HG03521 (cell line): ENCODE data around the gene ANKS1B.
"Not testable (repeated sequence)": the region's sequence is repeated elsewhere in the genome, so short reads cannot be mapped to it uniquely, and the experiment has no call there.

Source experiments
- ATAC-seq: cut with Tn5 transposase; IDR thresholded peaks from one replicate; pipeline ENCODE4 v1.9.1; 2021; ENCODE audit warnings: mild to moderate bottlenecking, moderate library complexity; ENCODE audit not compliant: unreplicated experiment

ANKS1B gene

DNA sequence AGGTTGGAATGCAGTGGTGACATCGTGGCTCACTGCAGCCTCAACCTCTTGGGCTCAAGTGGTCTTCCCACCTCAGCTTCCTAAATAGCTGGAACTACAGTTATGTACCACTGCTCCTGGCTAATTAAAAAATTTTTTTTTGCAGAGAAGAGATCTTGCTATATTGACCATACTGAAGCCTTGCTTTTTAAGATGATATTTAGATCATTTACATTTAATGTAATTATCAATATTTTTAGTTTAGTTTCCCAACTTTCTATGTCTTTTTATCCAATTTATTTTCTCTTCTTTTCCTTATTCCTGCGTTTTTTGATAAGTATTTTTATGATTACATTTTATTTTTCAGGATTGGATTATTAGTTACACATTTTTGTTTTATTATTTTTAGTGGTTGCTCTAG lies 999.6 kb downstream of the ANKS1B start:
- ATAC-seq, result no peak

DNA sequence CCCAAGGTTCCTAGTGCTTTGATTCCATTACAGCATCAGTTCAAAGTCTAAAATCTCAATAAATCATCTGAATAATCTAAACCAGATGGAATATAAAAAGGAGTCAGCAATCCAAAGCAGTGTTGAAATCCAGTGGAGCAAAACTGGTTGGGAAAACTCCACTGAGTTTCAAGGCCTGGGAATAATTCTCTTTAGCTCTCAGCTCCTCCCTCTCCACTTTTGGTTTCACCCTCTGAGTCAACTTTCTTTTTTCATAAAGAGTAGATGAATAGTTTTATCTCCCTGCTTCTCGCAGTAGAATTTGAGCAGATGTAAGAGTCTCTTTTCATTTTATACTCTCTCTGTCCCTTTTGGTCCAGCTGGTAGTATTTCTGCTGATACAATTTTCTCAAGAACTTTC lies 1001.1 kb downstream of the ANKS1B start:
- ATAC-seq, result no peak

DNA sequence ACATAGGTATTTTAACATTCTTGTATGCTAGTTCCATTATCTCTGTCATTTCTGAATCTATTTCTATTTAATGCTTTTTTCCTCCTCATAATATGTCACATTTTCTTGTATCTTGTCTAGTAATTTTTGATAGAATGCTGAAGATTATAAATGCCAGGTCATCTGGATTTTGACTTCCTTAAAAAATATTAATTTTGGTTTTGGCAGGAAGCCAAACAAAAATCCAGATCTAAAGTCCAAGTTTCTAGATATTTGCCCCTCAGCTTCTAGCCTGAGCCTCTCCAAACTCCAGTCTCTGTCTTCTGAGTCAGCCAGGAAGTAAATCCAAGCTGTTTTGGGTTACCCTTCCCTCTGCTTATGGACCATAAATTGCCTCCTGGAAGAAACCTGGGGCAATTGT lies 1004.2 kb downstream of the ANKS1B start:
- ATAC-seq, result no peak

DNA sequence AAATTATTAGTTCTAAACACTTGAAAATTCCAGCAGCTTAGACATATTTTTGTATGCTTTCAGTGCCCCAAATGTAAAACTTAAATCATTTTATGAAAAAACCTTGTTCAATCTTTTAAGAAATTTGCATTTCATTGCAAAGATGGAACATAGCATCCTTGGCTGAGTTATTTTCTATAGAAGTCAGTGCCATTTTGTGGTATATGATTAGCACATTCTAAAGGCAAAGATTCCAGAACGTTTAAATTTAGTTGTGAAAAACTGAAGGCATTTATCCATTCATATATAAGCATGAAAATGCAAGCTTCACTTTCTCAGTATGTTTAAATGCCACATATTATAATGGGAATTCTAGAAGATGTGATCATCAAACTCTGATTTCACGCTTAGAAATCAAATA lies 1007.5 kb downstream of the ANKS1B start:
- ATAC-seq, result no peak

DNA sequence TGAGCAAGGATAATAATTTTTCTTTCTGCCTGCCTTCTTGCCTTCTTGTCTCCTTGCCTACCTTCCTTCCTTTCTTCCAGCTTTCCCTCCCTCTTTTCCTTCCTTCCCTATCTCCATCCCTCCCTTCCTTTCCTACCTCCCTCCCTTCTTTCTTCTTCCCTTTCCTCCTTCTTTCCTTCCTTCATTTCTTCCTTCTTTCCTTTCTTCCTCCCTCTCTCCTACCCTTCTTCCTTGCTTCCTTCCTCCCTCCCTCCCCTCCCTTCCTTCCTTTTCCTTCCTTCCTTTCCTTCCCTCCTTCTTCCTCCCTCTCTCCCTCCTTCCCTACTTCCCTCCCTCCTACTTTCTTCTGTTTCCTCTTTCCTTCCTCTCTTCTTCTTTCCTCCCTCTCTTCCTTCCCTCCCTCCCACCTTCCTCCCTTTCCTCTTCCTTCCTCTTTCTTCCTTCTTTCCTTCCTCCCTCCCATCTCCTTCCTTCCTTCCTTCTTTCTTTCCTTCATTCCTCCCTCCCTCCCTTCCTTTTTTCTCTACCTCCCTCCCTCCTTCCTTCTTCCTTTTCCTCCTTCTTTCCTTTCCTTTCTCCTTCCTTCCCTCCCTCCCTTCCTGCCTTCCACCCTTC lies 1009.9 kb downstream of the ANKS1B start:
- ATAC-seq, result no peak

DNA sequence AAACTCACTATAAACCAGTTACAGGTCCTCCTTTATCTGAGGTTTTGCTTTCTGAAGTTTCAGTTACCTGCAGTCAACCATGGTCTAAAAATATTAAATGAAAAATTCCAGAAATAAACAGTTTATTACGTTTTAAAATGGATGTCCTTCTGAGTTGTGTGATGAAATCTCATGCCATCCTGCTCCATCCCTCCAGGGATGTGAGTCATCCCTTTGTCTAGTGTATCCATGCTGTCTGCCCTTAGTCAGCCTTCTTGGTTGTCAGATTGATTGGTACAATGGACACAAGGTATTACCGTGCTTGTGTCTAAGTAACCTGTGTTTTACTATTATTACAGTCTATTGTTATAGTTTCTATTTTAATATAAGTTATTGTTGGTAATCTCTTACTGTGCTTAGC lies 1011.3 kb downstream of the ANKS1B start:
- ATAC-seq, result no peak

DNA sequence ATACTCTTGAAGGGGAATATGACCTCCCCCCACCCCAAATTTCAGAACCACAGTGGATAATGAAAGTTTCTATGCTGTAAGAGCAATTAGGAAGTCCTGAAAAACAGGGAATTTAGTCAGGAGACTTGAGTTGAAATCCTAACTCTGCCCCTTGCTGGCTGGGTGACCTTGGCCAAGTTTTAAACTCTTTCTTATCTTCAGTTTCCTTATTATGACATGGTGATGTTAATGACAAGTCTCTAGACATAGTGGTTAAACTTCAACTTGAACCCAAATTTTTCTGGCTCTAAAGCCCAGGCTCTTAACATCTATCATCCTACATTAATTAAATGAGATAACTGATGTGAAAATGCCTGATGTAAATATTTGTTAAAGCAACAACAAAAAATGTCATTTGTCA lies 1013.8 kb downstream of the ANKS1B start:
- no peak for ATAC-seq

DNA sequence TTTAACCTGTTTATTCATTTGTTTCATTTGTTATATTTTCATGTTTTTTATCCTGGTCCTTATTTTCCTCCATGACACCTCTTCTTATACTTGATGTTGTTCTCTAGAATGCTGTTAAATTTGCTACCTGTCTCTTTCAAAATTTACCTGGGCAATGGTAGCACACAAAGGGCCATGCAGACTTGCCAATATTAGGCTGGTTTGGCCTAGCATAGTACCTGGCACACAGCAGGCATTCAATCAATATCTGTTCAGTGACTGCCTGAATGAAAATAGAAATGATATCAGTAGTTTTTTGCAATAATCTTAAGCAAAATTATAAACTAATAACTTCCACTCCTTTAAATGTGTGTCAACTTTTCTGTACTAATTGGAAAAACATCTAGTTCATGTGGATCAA lies 1014.5 kb downstream of the ANKS1B start:
- no peak for ATAC-seq

DNA sequence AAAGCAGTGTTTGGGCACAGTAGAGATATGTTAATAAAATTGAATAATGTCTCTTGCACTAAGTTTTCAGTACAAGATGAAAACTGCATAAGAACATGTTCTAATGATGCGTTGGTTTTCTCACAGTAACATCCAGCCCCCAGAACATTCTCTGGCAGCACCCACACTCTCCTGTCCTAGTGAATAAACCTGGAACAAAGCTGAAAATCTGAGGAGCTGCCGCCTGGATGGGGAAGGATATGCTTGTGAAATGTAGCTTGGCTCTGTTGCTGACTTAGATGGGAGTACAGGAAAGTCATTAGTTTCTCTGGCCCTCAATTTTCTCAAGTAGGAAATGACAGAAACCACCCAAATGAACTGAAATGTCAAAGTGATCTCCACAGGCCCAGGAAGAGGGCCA lies 1015.8 kb downstream of the ANKS1B start:
- no peak for ATAC-seq

DNA sequence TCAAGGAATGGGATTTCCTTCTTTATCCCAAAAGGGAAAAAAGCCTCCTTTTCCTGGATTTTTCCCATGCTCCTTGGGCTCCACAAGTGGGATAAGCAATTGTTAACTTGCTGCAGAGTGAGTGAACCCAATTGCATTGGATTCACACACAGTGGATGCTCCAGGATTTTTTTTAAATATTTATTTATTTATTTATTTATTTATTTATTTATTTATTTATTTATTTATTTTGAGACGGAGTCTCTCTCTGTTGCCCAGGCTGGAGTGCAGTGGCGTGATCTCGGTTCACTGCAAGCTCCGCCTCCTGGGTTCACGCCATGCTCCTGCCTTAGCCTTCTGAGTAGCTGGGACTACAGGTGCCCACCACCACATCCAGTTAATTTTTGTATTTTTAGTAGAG lies 1027.6 kb downstream of the ANKS1B start:
- ATAC-seq, result not testable (repeated sequence)

DNA sequence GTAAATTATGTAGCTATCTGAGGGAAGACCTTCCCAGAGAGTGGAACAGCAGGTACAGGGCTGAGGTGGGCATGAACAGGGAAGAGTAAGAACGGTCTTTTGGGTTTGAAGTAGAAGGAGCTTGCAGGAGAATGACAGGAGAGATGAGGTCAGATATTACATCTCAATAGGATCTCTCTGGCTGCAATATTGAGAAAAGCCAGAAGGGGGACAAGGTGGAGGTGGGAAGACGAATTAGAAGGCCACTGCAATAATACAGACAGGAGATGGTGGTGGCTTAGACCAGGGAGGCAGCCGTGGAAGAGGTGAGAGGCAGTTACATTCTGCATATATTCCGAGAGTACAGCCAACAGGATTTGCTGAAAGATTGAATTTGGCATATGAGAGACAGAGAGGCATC lies 1029.5 kb downstream of the ANKS1B start:
- ATAC-seq, result peak; percentile 83

DNA sequence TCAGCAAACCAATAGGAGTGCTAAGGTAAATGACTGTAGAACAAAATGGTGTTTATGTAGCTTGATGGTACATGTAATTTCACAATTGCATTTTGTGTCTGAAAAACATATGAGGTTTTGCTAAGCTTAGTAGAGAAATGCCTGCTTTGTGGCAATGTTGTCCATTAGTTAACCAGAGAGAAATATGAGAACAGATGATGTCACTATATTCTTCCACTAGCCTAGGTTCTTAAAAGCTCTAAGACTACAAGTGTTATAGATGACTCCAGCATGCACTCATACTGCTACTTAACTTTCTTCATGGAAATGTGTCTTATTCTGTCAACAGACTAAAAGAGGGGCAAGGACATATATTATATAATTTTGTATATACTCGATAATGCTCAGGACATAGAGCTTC lies 1030.2 kb downstream of the ANKS1B start:
- ATAC-seq, result no peak

DNA sequence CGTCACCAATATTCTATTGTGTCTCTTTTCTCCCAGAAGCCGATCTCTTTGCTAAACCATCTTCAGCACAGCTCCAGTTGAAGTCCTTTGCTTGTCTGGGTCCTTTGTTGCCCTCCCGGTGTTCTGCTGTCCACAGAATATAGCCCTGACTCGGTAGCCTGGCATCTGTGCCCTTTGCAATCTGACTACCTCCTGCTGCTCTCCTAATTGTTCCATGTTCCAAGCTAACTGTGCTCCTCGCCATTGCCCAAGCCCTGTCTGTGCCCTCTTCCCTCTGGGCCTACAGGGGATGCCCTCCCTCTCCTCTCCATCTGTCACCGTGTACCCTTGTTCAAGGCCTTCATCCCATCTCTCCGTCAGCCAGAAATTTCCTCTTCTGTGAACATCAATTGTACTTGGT lies 1033.3 kb downstream of the ANKS1B start:
- no peak for ATAC-seq

DNA sequence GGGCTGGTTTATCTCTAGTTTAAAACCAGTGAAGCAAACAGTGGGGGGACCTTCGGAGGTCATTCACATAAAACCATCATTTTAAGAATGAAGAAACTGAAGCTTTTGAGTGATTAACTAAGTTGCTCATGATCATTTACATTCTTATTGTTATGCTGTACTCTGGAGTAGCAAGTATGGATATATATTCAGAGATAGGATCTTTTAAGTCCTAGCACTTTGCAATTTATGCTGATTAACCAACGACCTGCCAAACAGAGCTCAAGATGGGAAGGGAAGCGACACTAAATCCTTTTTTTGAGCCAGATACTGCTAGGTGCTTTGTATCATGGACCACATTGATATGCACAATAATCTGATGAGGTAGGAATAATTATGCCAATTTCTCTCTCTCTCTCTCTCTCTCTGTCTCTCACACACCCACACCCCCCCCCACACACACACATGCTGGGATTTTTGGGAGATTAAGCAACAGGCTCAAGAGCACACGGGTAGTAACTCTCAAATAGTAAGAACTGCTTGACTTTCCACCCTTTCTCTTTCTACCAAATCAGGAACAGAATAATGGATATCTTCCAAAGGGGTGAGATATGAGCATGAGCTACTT lies 1036.3 kb downstream of the ANKS1B start:
- ATAC-seq, result no peak

DNA sequence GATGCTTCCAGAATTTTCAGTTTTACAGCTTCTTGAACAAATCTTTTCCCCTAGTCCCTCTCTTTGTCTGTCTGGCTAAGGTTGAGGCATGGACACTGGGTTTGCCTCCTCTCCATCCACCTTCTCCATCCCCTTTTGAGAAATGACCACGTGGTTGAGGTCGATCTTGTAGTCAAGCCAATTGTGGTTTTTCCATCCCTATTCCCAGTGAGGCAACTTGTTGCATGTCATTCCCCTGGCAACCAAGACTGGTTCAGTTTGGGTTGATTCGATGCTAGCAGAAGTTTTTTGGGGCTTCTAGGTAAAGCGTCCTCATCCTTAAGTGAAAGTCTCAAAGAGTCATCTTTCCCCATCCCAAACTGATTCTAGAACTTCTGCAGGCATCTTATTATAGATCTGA lies 1038.9 kb downstream of the ANKS1B start:
- no peak for ATAC-seq

DNA sequence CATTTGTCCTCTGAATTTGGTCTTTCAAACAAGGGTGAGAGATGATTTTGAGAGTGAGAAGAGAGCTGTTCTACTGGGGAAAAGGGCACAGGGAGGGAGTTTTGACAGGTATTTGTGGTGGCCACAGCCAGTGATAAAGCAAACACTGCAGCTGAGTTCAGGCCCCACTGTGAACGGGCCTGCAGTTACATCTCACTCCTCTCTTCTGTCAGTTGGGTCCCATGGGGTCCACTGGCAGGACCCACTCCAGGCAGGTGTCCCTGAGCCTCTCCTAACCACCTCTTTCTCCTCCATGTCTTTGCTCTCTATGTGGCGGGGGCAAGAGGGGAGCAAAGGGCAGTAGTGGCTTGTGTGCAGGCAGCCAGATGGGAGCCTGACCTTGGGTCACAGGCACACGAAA lies 1044.8 kb downstream of the ANKS1B start:
- ATAC-seq, result no peak

DNA sequence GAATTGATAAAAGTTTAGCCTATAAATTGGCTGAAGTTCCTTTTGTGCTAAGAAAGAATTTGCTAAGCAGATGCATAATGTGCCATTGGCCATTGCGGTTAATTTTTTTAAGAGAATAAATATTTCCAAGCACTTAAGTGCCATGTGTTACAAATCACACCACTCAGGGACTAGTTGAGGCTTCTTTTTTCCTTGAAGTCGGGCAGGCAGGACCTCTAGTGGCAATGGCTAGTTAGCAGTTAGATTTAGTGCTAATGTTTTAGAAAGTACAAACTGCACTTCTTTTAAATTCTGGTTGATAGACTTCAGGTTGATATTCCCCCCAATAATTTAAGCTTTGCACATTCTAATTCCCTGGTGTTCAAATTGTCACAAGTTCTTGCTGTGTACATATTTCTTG lies 1045.4 kb downstream of the ANKS1B start:
- ATAC-seq, result no peak

DNA sequence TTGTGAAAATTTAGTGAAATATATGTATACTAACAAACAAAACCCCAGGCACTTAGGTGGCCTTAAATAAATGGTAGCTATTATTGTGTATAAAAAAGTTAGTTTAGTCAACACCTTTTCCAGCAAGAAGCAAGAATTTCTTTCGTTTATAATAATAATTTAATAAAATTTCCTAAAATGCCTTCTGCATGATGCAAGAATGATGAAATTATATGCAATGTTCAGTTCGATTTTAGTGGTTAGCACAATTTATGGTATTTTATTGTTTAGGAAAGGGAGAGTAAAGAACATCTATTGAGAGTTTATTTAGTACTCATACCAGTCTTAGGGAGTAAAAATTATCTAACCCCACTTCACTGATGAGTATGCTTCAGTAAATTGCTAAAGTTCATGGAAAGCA lies 1048.9 kb downstream of the ANKS1B start:
- no peak for ATAC-seq

DNA sequence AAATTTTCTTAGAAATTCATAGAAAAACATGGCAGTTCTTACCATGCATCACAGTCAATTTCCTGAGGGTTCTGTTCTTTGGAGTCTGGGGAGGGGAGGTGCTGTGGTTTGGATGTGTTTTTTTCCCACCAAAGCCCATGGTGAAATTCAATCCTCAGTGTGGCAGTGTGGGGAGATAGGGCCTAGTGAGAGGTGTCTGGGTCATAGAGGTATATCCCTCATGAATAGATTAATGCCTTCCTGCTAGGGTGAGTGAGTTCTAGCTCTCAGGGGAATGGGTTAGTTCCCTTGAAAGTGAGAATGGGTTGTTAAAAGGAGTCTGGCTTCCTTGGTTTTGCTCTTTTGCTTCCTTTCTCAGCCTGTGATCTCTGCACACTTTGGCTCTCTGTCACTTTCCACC lies 1061.9 kb downstream of the ANKS1B start:
- ATAC-seq, result no peak

DNA sequence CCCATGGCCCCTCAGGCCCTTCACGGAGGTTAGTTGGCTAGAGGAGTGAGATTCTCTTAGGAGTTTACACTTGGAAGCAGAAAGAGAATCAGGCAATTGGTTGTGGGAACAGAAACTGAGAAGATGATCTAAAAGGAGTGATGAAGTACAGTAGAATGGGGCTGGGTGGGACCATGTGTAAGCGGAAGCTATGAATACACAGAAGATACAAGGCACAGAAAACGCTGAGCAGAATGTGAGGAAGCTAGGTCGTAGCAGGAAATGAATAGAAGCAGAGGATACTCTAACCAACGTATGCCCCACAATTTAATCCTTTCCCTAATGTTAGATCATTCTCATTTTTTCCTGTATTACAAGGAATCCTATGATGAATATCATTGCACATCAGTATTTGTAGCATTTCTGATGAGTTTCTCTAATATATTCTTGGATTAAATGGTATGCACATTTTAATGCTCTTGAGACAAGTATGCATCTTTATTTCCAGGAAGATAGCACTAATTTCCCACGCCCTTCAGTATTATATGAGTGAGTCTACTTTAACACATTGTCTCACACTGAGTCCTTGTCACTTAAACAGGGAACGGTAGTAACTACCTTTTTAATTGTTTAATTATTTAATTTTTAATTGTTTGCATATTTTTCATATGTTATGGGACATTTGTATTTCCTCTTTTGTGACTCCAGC lies 1066.4 kb downstream of the ANKS1B start:
- no peak for ATAC-seq

DNA sequence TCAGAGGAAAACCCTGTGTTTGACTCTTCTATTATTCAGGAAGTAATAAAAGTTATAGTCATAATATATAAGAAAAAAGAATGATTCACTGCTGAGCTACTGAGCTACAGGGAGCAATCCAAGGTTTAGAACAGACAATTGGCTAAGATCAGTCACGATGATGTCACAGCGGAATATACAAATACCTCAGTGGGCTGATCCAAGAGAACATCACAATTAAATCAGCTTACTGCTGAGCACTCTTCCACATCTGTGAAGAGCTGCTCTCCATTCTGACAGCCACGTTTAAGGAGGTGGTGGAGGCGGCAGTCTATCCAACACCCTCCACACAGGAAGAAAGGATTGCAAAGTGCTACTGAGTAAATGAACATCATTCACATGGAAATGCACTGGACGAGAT lies 1068.6 kb downstream of the ANKS1B start:
- ATAC-seq, result no peak

DNA sequence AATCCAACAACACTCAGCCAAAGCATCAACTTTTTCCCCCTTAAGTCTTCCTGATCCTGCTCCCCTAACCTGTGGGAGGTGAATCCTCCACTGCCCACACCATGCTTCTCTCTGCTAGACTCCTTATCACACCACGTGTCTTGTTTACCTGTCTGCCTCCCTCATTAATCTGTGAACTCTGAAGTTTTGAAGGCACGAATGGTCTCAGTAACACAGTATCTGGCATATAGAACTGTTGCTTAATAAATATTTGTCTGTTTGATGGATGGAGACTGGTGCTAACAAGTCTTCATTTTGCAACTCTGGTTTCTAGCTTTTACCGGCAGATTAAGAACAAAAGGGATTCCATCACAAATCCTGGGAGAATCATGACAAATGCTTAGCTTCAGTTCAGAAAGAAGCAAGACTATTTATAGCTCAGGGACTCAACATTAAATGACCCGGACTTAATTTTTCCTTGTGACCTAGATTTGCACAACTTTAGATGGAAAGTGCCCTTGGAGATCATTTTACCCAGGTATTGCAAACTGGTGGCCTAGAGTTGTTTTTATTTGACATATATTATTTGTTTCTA lies 1072.2 kb downstream of the ANKS1B start:
- ATAC-seq, result no peak
